Measurements from ENCODE around the gene MSH4. TPM values are rescaled to one million over a fixed set of nuclear protein-coding genes. Genes with fewer than 3 reads are reported as not detected.

Gene MSH4
- total RNA-seq: 0.77 TPM

GRCh38 chr1:75796376-75797272, at the start of gene MSH4:
Gene MSH4, plus strand, starts transcription at chr1:75796882. Its CDS starts 104 bp downstream, at chr1:75796986.

GRCh38 chr1:75785983-75786853, 10.5 kb upstream of the MSH4 start, which contains the start of gene RABGGTB:
Gene RABGGTB, plus strand, starts transcription at chr1:75786256. Its CDS starts 16 bp downstream, at chr1:75786272.

GRCh38 chr1:75932304-75932703, 135.6 kb downstream of the MSH4 start, which contains the start of gene ASB17:
Gene ASB17, minus strand, starts transcription at chr1:75932404. Its CDS starts 113 bp downstream, at chr1:75932291.

Other genes with a start within 250 kb of the MSH4 start
- 19.1 TPM for gene SLC44A5, start 185.8 kb upstream of the MSH4 start, total RNA-seq
- gene ACADM, start 72.2 kb upstream of the MSH4 start, total RNA-seq: 77.6 TPM
- gene RABGGTB, start 10.6 kb upstream of the MSH4 start, total RNA-seq: 101 TPM
- gene ASB17, start 135.5 kb downstream of the MSH4 start, total RNA-seq: not detected

Measured in camera-type eye (tissue), 1 donor.